SW480 (cell line): ENCODE results near the gene PLP1.
"Not testable (repeated sequence)": the region's sequence is repeated elsewhere in the genome, so short reads cannot be mapped to it uniquely, and the experiment has no call there.

Source experiments
- DNase-seq: peaks from one replicate; pipeline ENCODE4 v3.0.0-alpha.2; 2016; ENCODE audit warnings: low spot score

PLP1 gene

GRCh38 chrX:103781062-103781402, 4.4 kb downstream of the PLP1 start:
- no peak for DNase-seq

- no peak for DNase-seq
Measured at GRCh38 chrX:103781706-103782105, 5.1 kb downstream of the PLP1 start.

- no peak for DNase-seq
Measured at GRCh38 chrX:103782640-103783039, 6.0 kb downstream of the PLP1 start.

GRCh38 chrX:103783196-103783595, 6.6 kb downstream of the PLP1 start:
- DNase-seq = no peak

GRCh38 chrX:103783971-103784370, 7.3 kb downstream of the PLP1 start:
- DNase-seq = no peak

- DNase-seq = no peak
Measured at GRCh38 chrX:103789004-103789403, 12.4 kb downstream of the PLP1 start.

GRCh38 chrX:103791228-103791627, 14.6 kb downstream of the PLP1 start:
- no peak for DNase-seq

- no peak for DNase-seq
Measured at GRCh38 chrX:103791826-103792485, 15.3 kb downstream of the PLP1 start.

GRCh38 chrX:103792916-103793544, 16.4 kb downstream of the PLP1 start:
- DNase-seq = no peak

GRCh38 chrX:103793545-103793940, 16.9 kb downstream of the PLP1 start:
- DNase-seq = no peak

- no peak for DNase-seq
Measured at GRCh38 chrX:103794119-103794518, 17.5 kb downstream of the PLP1 start.

- no peak for DNase-seq
Measured at GRCh38 chrX:103797691-103798090, 21.1 kb downstream of the PLP1 start.

GRCh38 chrX:103800318-103800717, 23.7 kb downstream of the PLP1 start:
- no peak for DNase-seq

- no peak for DNase-seq
Measured at GRCh38 chrX:103805860-103806259, 29.2 kb downstream of the PLP1 start.

GRCh38 chrX:103806862-103807474, 30.3 kb downstream of the PLP1 start:
- DNase-seq = peak; percentile 7

- DNase-seq = peak; percentile 23
Measured at GRCh38 chrX:103811858-103812257, 35.2 kb downstream of the PLP1 start.

GRCh38 chrX:103817101-103817500, 40.5 kb downstream of the PLP1 start:
- DNase-seq = not testable (repeated sequence)

- DNase-seq = peak; percentile 41
Measured at GRCh38 chrX:103817502-103817901, 40.9 kb downstream of the PLP1 start.

- DNase-seq = no peak
Measured at GRCh38 chrX:103818842-103819619, 42.4 kb downstream of the PLP1 start.

- not testable (repeated sequence) for DNase-seq
Measured at GRCh38 chrX:103820802-103821201, 44.2 kb downstream of the PLP1 start.

- DNase-seq = no peak
Measured at GRCh38 chrX:103823591-103823990, 47.0 kb downstream of the PLP1 start.

GRCh38 chrX:103825881-103826280, 49.2 kb downstream of the PLP1 start:
- no peak for DNase-seq

- DNase-seq = no peak
Measured at GRCh38 chrX:103828529-103828928, 51.9 kb downstream of the PLP1 start.
